GM12801 (cell line): ENCODE data around the gene AGAP1.

ENCODE experiments used
- TF ChIP-seq, protein P1 (sequence below): IDR thresholded peaks from one replicate; pipeline ENCODE4 v1.5.1; 2011; ENCODE audit warnings: control low read depth; ENCODE audit not compliant: insufficient read length; ENCODE audit errors: extremely low read depth

AGAP1 gene

DNA sequence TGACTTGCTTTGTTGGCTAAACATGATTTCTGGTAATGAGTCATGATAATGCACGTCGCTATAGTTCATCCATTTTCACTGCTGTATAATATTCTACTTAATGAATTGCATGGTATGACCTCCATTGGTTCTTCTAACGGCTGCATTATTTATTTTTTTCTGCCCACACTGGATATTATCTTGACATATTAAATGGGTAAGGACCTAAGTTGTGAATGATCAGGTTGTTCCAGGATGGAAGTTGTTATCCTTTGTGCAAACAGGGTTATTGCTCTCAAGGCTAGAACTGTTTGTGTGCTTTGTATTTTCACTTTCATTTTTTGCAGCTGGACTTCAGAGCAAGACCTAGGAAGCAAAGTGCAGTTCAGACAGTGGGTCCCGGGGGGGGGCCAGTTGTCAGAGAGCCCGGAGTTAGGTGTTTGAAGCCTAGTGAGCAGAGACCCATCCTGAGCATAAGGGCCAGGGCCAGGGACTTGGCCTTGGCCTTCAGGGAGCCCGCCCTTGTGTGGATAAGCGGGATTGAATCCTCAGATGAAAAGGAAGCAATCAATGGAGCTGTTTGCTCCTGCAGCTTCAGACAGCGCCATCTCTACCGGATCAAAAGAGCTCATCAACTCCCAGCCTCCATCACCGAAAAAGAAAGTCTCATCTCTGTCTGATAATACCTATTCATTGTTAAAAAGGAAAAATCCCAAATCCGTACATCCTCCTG is 48.2 kb downstream of the AGAP1 start:
- TF ChIP-seq, protein P1, sequence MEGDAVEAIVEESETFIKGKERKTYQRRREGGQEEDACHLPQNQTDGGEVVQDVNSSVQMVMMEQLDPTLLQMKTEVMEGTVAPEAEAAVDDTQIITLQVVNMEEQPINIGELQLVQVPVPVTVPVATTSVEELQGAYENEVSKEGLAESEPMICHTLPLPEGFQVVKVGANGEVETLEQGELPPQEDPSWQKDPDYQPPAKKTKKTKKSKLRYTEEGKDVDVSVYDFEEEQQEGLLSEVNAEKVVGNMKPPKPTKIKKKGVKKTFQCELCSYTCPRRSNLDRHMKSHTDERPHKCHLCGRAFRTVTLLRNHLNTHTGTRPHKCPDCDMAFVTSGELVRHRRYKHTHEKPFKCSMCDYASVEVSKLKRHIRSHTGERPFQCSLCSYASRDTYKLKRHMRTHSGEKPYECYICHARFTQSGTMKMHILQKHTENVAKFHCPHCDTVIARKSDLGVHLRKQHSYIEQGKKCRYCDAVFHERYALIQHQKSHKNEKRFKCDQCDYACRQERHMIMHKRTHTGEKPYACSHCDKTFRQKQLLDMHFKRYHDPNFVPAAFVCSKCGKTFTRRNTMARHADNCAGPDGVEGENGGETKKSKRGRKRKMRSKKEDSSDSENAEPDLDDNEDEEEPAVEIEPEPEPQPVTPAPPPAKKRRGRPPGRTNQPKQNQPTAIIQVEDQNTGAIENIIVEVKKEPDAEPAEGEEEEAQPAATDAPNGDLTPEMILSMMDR: no peak

DNA sequence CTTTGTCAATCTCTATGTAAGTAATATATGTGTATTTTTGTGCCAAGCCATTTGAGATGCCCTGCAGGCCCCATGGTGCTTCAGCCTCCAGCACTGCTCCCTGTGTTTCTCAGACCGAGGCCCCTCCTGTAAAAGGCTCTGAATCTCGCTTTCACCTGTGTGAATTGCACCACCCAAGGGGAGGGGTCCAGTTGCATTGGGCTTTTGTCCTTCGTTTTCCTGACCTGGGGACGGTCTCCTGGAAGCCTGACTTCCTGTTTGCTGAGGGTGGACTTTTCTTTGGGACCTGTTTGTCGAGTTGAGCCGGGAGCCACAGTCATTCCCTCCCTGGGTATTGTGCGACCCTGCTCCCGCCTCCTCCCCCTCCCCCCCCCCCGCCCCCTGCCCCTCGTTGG is 48.9 kb downstream of the AGAP1 start:
- TF ChIP-seq, protein P1: no peak

DNA sequence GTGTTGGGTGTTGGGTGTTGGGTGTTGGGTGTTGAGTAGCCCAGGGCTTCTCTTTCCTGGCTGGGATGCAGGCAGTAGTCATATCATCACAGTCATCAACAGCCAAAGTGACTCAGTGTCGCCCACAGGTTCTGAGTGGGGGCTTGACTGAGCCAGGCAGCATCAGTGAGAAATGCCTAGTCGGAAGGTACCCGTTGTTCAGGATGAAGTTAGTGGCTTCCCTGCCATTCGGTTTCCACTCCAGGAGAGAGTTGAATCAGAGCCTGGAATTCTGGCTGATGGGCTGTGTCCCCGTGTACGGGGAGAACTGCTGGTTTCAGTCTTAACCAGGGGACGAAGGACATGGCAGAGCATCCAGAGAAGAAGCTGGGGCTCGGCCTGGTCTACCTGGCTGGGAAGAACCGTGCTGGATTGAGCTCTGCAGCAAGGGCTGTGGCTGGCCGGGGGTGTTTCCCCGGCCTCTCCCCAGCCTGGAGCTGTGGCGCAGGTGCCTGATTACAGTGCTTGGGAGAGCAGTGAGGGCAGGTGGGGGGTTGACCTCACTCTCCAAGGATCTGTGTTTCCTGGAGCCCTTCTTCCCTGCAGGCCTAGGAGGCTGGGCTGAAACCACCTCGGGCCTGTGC is 49.4 kb downstream of the AGAP1 start:
- TF ChIP-seq, protein P1: no peak

DNA sequence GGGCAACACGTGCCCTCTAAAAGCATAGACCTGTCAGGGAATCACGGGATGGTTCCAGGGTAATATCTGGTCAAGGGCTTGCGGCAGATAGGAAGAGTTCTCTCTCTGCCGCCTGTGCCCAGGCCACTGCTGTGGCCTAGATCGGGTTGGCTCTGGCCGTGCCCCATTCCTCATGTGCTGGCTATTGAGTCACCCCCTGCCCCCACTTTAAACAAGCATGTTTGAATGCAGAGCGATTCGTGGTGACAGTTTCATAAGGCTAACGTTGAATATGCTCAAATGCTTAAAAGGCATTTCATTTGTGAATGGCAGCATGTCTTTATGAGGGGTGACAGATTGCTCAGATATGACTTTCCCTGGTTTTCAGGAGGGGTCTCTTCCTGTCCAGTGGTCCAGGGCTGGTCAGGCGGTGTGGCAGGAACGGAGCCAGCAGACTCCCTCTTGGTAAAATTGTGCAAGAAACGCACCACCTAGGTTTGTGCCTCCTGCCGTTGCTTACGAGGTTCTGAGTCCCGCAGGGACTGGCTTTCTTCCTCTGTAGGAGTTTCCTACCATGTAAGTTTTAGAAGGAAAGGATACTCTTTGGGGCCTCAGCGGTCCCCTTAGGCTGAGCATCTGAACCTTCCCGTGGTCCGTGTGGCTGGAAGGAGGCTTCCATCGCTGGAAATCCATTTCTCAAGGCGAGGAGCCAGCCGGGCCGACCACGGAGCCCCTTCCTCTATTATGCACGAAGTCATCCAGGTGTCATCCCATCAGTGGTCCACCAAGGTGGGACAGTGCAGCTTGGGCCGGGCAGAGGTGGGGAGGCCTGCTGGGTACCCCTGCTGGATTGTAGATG is 50.2 kb downstream of the AGAP1 start:
- TF ChIP-seq, protein P1: no peak

DNA sequence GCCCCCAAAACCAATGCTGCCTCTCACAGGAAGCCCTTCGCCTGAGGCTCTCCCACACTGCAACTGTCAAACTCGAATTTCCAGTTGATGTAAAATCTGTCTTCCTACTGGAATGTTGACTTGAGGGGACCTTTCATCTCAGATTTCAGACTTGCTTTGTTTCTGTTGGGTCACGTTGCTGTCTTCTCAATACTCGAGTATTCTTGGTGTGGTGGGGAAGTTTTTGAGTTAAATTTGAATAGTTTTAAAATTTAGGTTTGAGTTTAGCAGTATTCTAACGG is 50.8 kb downstream of the AGAP1 start:
- TF ChIP-seq, protein P1: no peak

DNA sequence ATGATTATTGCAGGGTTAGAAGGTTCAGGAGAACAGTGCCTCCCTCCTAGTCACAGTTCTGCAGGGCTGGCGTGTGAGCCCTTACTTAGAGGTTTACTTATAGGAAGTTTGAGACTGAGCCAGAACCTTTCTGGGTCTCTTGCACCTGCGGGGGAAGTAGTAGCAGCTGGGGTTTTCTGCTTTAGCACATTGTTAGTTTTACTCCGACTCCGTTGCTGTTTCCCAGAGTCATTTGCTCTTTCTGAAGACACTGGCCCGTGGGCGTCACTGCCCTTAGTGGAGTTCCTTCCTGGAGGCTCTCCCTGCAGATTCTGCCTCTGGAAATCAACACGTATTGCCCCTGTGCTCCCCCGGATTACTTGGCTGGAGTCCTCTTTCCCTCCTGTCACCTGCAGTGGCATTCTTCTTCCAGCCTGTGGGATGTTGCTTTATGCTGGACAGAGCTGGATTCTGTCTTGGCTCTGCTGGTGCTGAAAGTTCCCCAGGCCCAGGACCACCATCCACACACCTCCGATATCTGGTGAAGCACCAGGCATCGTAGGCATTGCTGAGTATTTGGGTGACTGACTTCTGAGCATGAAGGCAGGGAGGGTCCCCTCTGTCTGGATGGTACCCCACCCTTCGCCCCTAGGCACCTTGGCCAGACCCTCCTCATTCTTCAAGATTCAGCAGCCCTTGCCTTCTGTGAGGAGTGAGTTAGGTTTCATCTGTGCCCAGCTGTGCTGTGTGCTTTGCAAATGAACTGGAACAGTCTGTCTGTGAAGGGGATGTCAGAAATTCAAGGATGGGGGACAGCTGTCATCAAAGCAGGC is 51.7 kb downstream of the AGAP1 start:
- TF ChIP-seq, protein P1: no peak

DNA sequence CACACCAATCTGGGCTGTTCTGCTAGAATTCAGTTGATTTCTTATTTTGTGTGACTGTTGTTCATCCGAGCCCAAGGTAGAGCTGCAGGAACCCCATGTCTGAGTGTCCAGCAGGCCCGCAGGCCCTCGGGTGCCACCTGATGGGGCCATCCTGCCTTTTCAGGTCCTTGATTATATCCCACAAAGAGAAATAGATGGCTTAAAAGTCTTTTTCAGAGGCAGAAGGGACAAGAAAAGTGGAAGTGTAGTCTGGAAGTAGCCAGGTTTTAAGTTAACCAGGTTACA is 52.2 kb downstream of the AGAP1 start:
- TF ChIP-seq, protein P1: no peak
